ENCODE data around the gene SKIL.

SKIL gene

DNA sequence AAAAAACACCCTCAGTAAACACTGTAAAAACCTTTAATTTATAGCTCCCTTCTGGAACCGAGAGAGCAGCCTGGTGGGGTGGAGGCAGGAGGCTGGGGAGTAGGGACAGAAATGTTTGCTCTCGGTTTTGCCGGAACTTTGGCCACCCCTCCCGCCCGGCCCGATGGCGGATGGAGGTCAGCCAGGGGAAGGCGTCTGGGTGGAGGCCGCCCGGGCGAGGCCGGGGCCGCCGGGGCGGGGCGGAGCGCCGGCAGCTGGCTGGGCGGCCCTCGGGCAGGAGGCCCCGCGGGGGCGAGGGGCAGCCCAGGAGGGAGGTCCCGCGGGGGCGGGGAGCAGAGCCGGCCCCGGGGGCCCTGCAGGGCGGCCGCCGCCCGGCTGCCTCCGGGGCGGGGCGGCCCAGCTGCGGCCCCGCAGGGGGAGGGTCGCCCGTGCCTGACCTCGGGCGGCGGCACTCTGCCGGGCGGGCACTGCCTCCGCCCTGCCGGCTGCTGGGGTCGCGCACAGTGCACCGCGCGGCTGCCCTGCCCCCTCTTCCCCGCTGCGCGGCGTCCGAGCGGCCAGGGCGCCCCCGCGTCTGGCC, 829 bp upstream of the SKIL start:
- Histone ChIP-seq H4K20me1 (ENCODE audit: insufficient read depth, low read length, poor library complexity, severe bottlenecking) (peaks cover 7% of the 10 kb centered on the region), H3F3A (ENCODE audit: low read depth) (0 out of 2 replicates have a peak, but pooled peaks cover 8% of the 10 kb centered on the region), H3K4me3 (ENCODE audit: low read length, poor library complexity, severe bottlenecking) (peak overlapping the region; percentile 85), H3K4me2 (ENCODE audit: low read depth, low read length, poor library complexity, severe bottlenecking) (peak overlapping the region; percentile 76), H2AFZ (ENCODE audit: low read length) (peak overlapping the region; percentile 82), H3K79me2 (ENCODE audit: insufficient read depth, low read length) (peaks cover 33% of the 10 kb centered on the region), H3K9me3 (ENCODE audit: insufficient read depth, low read depth, low read length) (no peaks in the 10 kb centered on the region), H3K36me3 (ENCODE audit: insufficient read depth, low read length) (no peaks in the 10 kb centered on the region), H3K9ac (ENCODE audit: low read depth, low read length, poor library complexity, severe bottlenecking) (peak overlapping the region; percentile 88), H3K4me1 (ENCODE audit: insufficient read depth, low read length, poor library complexity, severe bottlenecking) (peaks cover 45% of the 10 kb centered on the region), H3K27me3 (ENCODE audit: insufficient read depth, low read length, poor library complexity, severe bottlenecking) (no peaks in the 10 kb centered on the region), H3K9me2 (replicated peaks; ENCODE audit: low read depth, low read length) (no peaks in the 10 kb centered on the region)
- no peak for TF ChIP-seq EZH2phosphoT487 (IDR thresholded peaks at IDR 0.05; ENCODE audit: borderline replicate concordance)
- TF ChIP-seq, protein P1, sequence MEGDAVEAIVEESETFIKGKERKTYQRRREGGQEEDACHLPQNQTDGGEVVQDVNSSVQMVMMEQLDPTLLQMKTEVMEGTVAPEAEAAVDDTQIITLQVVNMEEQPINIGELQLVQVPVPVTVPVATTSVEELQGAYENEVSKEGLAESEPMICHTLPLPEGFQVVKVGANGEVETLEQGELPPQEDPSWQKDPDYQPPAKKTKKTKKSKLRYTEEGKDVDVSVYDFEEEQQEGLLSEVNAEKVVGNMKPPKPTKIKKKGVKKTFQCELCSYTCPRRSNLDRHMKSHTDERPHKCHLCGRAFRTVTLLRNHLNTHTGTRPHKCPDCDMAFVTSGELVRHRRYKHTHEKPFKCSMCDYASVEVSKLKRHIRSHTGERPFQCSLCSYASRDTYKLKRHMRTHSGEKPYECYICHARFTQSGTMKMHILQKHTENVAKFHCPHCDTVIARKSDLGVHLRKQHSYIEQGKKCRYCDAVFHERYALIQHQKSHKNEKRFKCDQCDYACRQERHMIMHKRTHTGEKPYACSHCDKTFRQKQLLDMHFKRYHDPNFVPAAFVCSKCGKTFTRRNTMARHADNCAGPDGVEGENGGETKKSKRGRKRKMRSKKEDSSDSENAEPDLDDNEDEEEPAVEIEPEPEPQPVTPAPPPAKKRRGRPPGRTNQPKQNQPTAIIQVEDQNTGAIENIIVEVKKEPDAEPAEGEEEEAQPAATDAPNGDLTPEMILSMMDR (conservative IDR thresholded peaks at IDR 0.05; ENCODE audit: low read length) = no peak

DNA sequence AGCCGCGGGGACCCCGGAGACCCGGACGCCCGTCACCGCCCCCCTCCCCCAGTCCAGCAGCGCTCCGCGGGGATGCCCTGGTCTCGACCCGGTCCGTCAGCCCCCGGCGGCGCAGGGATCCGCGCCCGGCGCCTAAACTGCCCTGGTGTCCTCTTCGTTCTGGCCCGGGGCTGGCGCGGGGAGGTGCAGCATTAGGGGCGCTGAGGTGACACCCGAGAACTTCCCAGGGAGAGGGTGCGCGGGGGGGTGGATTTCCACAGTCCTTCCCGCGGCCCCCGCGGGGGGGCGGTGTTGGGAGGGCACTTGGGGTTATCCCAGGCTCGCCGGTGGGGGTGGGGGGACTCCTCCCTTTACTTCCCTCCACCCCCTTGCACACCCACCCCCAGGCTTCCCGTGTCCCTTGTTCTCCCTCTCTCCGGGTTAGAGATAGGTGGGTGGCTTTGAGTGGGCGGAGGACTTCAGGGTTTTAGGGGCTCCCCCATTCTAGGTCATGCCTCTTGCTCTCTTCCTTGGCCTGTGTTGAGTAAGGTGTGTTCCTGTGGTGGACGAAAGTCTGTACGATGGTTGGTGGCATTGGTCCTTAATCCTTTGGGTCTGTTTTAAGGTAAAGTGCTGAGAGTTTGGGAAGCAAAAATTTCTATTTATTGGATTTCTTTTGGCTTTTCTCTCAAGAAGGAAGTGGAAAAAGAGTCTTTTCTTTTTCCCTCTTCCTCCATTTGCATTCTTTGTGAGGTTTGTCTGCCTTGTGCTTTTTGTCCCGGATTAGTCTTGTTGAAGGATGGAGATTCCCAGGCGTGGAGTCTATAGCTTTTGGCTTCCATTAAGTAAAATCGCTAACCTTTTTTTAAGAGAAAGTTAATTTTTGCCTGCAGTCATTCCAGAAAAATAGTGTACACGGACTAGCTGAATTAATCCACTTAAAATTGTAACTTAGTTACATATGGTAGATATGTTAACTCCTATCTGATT, 811 bp downstream of the SKIL start:
- Histone ChIP-seq H2AFZ (ENCODE audit: low read length) (peak overlapping the region; percentile 83), H3K4me1 (ENCODE audit: insufficient read depth, low read length, poor library complexity, severe bottlenecking) (peaks cover 47% of the 10 kb centered on the region), H3K9me3 (ENCODE audit: insufficient read depth, low read depth, low read length) (no peaks in the 10 kb centered on the region), H3F3A (ENCODE audit: low read depth) (0 out of 2 replicates have a peak, but pooled peaks cover 8% of the 10 kb centered on the region), H3K27me3 (ENCODE audit: insufficient read depth, low read length, poor library complexity, severe bottlenecking) (no peaks in the 10 kb centered on the region), H3K79me2 (ENCODE audit: insufficient read depth, low read length) (peaks cover 35% of the 10 kb centered on the region), H3K9me2 (replicated peaks; ENCODE audit: low read depth, low read length) (no peaks in the 10 kb centered on the region), H3K36me3 (ENCODE audit: insufficient read depth, low read length) (no peaks in the 10 kb centered on the region), H3K4me2 (ENCODE audit: low read depth, low read length, poor library complexity, severe bottlenecking) (peak overlapping the region; percentile 70), H3K9ac (ENCODE audit: low read depth, low read length, poor library complexity, severe bottlenecking) (peak overlapping the region; percentile 82), H3K4me3 (ENCODE audit: low read length, poor library complexity, severe bottlenecking) (peak overlapping the region; percentile 90), H4K20me1 (ENCODE audit: insufficient read depth, low read length, poor library complexity, severe bottlenecking) (peaks cover 7% of the 10 kb centered on the region)
- TF ChIP-seq, protein P1 (conservative IDR thresholded peaks at IDR 0.05; ENCODE audit: low read length) = peak; percentile 53
- no peak for TF ChIP-seq EZH2phosphoT487 (IDR thresholded peaks at IDR 0.05; ENCODE audit: borderline replicate concordance)

DNA sequence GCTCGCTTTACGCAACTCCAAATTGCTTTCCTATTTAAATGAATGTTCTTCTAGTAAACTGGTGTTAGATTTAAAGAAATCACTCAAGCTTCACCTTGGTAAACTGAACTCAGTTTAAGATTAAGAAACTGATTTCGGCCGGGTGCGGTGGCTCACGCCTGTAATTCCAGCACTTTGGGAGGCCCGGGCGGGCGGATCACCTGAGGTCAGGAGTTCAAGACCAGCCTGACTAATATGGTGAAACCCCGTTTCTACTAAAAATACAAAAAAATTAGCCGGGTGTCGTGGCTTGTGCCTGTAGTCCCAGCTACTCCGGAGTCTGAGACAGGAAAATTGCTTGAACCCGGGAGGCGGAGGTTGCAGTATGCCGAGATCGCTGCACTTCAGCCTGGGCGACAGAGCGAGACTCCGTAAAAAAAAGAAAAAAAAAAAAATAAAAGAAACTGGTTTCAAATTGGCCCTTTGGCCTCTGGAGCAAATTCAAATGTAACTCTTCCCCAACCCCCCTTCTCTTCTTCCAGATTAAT, 1.7 kb downstream of the SKIL start:
- no peak overlapping the region for H3K9ac ChIP-seq (ENCODE audit: low read depth, low read length, poor library complexity, severe bottlenecking)
- H3K4me3 ChIP-seq (ENCODE audit: low read length, poor library complexity, severe bottlenecking) = peak overlapping the region; percentile 90

More for the DNA sequence above, 1.7 kb downstream of the SKIL start:
- Histone ChIP-seq H3K27me3 (ENCODE audit: insufficient read depth, low read length, poor library complexity, severe bottlenecking) (no peaks in the 10 kb centered on the region), H3F3A (ENCODE audit: low read depth) (0 out of 2 replicates have a peak, but pooled peaks cover 8% of the 10 kb centered on the region), H3K36me3 (ENCODE audit: insufficient read depth, low read length) (no peaks in the 10 kb centered on the region), H3K9me2 (replicated peaks; ENCODE audit: low read depth, low read length) (no peaks in the 10 kb centered on the region), H4K20me1 (ENCODE audit: insufficient read depth, low read length, poor library complexity, severe bottlenecking) (peaks cover 7% of the 10 kb centered on the region), H3K4me2 (ENCODE audit: low read depth, low read length, poor library complexity, severe bottlenecking) (peak overlapping the region; percentile 70), H2AFZ (ENCODE audit: low read length) (no peak overlapping the region), H3K9me3 (ENCODE audit: insufficient read depth, low read depth, low read length) (no peaks in the 10 kb centered on the region), H3K79me2 (ENCODE audit: insufficient read depth, low read length) (peaks cover 41% of the 10 kb centered on the region), H3K4me1 (ENCODE audit: insufficient read depth, low read length, poor library complexity, severe bottlenecking) (peaks cover 47% of the 10 kb centered on the region)
- TF ChIP-seq EZH2phosphoT487 (IDR thresholded peaks at IDR 0.05; ENCODE audit: borderline replicate concordance) = no peak
- TF ChIP-seq, protein P1 (conservative IDR thresholded peaks at IDR 0.05; ENCODE audit: low read length) = no peak

Data from Loucy (cell line).